ENCODE measurements around the gene LAMB4. TPM values are rescaled to one million over a fixed set of nuclear protein-coding genes. Genes with fewer than 3 reads are reported as not detected.

LAMB4 gene
- total RNA-seq, 4 donors from 2014 or later, result 0.60 to 3.0 TPM; not detected in 2

DNA sequence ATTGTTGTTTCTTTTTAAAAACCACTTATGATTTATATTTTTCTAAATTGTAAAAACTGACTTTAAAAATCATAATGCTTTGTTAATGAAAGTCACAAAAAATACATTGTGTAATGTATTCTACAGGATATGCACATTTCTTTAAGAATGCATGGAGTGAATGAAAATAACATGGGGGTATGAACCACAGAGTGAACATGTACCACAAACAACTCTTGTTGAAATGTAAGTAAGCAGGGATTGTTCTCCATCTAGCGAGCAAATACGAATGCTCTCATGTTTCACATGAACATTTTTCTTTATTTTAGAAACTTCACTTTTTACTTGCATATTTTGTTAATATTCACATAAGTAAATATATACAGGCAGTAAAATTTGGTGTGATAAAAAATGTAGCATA is 35.6 kb upstream of the LAMB4 start:
- DNase-seq (ENCODE audit: low spot score), result no peak
- TF ChIP-seq, protein P1, sequence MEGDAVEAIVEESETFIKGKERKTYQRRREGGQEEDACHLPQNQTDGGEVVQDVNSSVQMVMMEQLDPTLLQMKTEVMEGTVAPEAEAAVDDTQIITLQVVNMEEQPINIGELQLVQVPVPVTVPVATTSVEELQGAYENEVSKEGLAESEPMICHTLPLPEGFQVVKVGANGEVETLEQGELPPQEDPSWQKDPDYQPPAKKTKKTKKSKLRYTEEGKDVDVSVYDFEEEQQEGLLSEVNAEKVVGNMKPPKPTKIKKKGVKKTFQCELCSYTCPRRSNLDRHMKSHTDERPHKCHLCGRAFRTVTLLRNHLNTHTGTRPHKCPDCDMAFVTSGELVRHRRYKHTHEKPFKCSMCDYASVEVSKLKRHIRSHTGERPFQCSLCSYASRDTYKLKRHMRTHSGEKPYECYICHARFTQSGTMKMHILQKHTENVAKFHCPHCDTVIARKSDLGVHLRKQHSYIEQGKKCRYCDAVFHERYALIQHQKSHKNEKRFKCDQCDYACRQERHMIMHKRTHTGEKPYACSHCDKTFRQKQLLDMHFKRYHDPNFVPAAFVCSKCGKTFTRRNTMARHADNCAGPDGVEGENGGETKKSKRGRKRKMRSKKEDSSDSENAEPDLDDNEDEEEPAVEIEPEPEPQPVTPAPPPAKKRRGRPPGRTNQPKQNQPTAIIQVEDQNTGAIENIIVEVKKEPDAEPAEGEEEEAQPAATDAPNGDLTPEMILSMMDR (IDR thresholded peaks at IDR 0.05), result no peak
- ATAC-seq (ENCODE audit: low FRiP score), result no peak

DNA sequence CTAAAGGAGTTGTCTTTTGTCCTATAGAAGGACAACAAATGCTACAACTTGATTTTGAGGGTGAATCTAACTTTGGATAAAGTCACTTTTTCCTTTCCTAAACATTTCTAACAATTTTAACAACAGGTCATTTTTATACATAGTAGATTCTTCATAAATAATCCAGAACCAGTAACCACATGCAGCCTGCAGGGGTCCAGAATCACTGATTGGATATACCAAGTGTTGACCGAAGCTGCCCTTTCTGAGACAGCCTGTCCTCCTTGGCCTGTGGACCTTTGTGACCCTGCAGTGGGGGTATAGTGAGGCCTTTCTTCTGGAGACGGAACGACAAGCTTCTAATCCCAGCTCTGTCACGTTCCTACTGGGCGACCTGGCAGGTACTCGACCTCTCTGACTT is 34.8 kb upstream of the LAMB4 start:
- DNase-seq (ENCODE audit: low spot score), result no peak
- TF ChIP-seq, protein P1 (IDR thresholded peaks at IDR 0.05), result no peak
- no peak for ATAC-seq (ENCODE audit: low FRiP score)

DNA sequence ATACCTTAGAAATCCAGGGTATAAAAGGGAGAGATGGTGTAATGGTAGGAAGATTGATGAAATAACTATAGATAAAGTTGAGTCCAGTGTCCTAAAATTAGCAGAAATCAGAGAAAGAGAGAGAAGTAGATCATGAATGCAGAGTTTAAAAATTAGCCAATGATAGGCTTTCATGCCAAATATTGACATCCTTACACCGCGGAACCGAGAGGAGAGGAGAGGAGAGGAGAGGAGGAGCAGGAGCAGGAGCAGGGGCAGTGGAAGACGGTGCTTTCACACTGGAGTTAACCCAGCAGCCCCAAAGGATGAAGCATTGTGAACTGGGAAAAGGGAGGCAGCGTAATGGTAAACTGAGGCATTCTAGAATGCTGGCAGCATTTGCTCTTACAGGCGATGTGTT is 34.2 kb upstream of the LAMB4 start:
- TF ChIP-seq, protein P1 (IDR thresholded peaks at IDR 0.05), result no peak
- ATAC-seq (ENCODE audit: low FRiP score), result no peak
- DNase-seq (ENCODE audit: low spot score), result no peak

DNA sequence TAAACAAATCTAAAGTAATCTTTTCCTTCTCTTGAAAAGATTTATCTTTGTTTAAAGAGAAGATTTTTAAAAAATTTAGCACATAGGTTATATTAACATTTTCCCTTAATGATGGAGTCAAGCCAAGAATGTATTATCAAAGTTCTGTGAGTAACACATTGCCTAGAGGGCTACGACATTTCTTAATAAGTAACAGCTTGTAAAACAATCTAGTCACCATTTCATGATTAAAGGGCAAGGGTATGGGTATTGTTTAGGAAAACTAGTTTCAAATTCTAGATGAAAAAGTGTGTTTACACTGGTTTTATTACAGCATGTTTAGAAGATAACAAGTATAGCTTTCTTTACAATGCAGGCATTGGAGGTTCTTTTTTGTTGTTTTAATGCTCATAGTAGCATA is 28.6 kb upstream of the LAMB4 start:
- no peak for ATAC-seq (ENCODE audit: low FRiP score)
- TF ChIP-seq, protein P1 (IDR thresholded peaks at IDR 0.05), result no peak
- no peak for DNase-seq (ENCODE audit: low spot score)

DNA sequence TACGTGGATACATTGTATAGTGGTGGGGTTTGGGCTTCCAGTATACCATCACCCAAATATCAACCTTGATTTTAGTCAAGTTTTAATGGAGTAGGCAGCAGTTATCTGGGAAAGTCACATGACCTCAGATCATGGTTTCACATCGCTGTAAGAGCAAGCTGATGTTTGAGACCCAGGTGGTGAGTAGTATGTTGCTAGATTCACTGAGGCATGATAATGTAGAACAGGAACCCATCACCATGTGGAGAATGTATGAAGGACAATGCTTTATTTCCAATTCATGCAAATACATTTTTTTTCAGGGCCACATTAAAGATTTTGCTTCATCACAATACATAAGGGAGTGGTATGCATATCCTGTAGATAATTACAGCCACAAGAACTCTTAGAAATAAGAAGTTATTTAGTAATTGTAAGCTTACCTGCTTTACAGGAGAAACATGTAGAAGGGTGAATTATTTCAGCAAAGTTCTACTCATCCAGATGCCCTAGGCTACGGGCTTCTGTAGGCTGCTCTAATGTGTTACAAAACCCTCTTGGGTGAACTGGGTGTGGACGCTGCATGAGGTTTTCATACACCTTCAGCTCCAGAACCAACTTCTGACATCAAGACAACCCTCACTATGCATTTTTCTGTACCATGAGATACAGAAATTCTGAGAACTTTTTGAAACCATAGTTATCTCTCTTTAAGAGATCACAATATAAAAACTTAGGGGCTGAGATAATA is 27.6 kb upstream of the LAMB4 start:
- ATAC-seq (ENCODE audit: low FRiP score) (no peak), DNase-seq (ENCODE audit: low spot score) (no peak)
- TF ChIP-seq, protein P1 (IDR thresholded peaks at IDR 0.05), result no peak

DNA sequence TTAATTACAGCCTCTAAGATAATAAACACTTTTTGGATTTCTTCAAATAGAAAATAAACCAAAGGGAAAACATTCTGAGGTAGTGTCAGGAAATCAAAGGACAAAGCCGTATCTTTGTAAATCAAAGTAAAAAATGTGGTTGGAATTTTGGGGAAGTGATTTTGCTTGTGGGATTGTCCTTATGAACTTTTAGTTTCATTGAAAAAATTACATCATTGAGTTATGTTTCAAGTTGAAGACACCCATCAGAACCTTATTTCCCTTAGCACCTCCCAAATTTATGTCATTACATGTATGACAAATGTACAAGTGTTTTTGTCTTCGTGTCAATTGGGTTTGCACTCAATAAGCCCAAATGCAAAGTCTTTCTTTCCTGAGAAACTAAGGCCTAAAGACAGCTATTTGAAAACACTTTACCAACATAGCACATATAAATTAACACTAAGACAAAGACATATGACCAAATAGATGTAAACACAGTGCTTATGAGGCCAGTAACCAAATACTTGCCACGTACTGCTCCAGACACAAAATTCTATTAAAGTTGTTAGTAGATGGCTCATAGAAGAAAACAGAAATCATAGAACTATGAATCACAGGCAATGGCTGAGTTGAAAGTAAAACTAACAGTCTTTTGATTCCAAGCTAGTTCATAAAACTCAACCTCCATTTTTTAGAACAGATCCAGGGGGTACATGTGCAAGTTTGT is 26.9 kb upstream of the LAMB4 start:
- TF ChIP-seq, protein P1 (IDR thresholded peaks at IDR 0.05), result no peak
- DNase-seq (ENCODE audit: low spot score), result no peak
- ATAC-seq (ENCODE audit: low FRiP score), result no peak

DNA sequence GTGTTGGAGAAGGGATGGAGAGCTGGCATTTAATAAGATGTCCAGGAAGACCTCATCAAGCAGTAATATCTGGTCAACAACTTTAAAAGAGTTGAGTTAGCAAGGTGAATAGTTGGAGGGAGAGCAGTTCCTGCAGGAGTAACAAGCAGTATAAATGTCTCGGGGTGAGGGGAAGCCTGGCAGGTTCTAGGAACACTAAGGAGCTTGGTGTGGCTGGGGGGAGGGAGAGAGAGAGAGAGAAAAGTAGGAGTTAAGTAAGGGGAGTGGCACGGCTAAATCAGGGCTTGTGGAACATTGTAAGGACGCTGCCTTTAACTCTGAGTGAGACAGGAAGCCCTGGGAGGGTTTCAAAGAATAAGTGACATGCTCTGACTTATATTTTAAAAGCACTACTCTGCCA is 22.0 kb upstream of the LAMB4 start:
- DNase-seq (ENCODE audit: low spot score) (no peak), ATAC-seq (ENCODE audit: low FRiP score) (no peak)
- TF ChIP-seq, protein P1 (IDR thresholded peaks at IDR 0.05), result no peak

Measured in omental fat pad (tissue), 4 donors.